Bronchial epithelial cell (primary cell): ENCODE measurements around the gene DNM3. TPM values are rescaled to one million over a fixed set of nuclear protein-coding genes. Genes with fewer than 3 reads are reported as not detected.

Experiments
- DNase-seq: peaks from one replicate; pipeline ENCODE4 v3.0.0-alpha.2; 2010; ENCODE audit warnings: low read depth
- FAIRE-seq: peaks from 2 replicates; lab custom pipeline; 2011; peaks lifted over from hg19 to GRCh38; lab: Jason Lieb, UNC
- H3K27me3 ChIP-seq: 2 replicates; pipeline ENCODE4 v1.5.1; 2011; ENCODE audit warnings: low read length; ENCODE audit not compliant: control insufficient read depth, insufficient read depth
- H3K36me3 ChIP-seq: 2 replicates; pipeline ENCODE4 v1.5.1; 2011; ENCODE audit warnings: low read length; ENCODE audit not compliant: control insufficient read depth, insufficient read depth
- H3K4me3 ChIP-seq: 2 replicates; pipeline ENCODE4 v1.5.1; 2011; ENCODE audit warnings: mild to moderate bottlenecking, low read depth, low read length, control low read depth
- total RNA-seq: library from RNA; depleted of rRNA; stranded (reverse); fragments of >200 nt; gene quantifications from 2 replicates; pipeline ENCODE4 v1.2.1, GENCODE V29; 2014
- TF ChIP-seq, protein P1 (sequence below): IDR thresholded peaks from 2 replicates; pipeline ENCODE4 v1.5.1; 2011; ENCODE audit warnings: mild to moderate bottlenecking, moderate library complexity, low read length, control low read depth, inconsistent platforms; ENCODE audit not compliant: insufficient read depth, severe bottlenecking

DNM3 gene
- total RNA-seq, 1 donor from 2014 or later, result 1.3 TPM

DNA sequence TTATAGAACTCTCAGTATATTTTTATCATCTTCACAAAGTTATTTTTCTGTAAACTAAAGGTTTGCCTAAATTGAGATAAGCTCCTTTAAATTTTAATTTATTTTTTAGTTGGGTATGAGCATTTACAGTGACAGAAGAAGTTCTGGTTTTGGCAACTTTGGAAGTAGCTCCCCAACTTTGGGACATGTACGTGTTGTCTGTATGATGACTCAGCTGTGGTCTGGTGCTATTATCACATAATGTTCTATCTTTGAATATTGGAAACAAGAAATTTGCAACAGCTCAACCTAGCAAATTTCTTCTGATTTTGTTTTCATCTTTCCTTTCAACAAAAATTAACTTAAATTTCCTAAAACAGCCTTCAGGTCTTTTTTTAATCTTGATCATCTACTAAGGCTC, 532.6 kb downstream of the DNM3 start:
- H3K4me3 ChIP-seq, result no peak overlapping the region
- TF ChIP-seq, protein P1, sequence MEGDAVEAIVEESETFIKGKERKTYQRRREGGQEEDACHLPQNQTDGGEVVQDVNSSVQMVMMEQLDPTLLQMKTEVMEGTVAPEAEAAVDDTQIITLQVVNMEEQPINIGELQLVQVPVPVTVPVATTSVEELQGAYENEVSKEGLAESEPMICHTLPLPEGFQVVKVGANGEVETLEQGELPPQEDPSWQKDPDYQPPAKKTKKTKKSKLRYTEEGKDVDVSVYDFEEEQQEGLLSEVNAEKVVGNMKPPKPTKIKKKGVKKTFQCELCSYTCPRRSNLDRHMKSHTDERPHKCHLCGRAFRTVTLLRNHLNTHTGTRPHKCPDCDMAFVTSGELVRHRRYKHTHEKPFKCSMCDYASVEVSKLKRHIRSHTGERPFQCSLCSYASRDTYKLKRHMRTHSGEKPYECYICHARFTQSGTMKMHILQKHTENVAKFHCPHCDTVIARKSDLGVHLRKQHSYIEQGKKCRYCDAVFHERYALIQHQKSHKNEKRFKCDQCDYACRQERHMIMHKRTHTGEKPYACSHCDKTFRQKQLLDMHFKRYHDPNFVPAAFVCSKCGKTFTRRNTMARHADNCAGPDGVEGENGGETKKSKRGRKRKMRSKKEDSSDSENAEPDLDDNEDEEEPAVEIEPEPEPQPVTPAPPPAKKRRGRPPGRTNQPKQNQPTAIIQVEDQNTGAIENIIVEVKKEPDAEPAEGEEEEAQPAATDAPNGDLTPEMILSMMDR, result no peak
- H3K27me3 ChIP-seq, result no peaks in the 10 kb centered on the region
- FAIRE-seq, result no peak
- H3K36me3 ChIP-seq, result no peaks in the 10 kb centered on the region
- DNase-seq, result peak; percentile 41

GRCh38 chr1:172375211-172375631, 533.9 kb downstream of the DNM3 start:
- Histone ChIP-seq H3K4me3 (no peak overlapping the region), H3K27me3 (no peaks in the 10 kb centered on the region), H3K36me3 (no peaks in the 10 kb centered on the region)
- DNase-seq, result no peak
- TF ChIP-seq, protein P1, result no peak
- FAIRE-seq, result no peak

GRCh38 chr1:172376431-172376830, 535.1 kb downstream of the DNM3 start:
- FAIRE-seq (no peak), DNase-seq (no peak)
- Histone ChIP-seq H3K36me3 (no peaks in the 10 kb centered on the region), H3K4me3 (no peak overlapping the region), H3K27me3 (no peaks in the 10 kb centered on the region)
- TF ChIP-seq, protein P1, result no peak

- FAIRE-seq (no peak), DNase-seq (no peak)
- Histone ChIP-seq H3K27me3 (no peaks in the 10 kb centered on the region), H3K4me3 (no peak overlapping the region), H3K36me3 (no peaks in the 10 kb centered on the region)
- TF ChIP-seq, protein P1, result no peak
These were observed 536.3 kb downstream of the DNM3 start for GRCh38 chr1:172377565-172377964.

DNA sequence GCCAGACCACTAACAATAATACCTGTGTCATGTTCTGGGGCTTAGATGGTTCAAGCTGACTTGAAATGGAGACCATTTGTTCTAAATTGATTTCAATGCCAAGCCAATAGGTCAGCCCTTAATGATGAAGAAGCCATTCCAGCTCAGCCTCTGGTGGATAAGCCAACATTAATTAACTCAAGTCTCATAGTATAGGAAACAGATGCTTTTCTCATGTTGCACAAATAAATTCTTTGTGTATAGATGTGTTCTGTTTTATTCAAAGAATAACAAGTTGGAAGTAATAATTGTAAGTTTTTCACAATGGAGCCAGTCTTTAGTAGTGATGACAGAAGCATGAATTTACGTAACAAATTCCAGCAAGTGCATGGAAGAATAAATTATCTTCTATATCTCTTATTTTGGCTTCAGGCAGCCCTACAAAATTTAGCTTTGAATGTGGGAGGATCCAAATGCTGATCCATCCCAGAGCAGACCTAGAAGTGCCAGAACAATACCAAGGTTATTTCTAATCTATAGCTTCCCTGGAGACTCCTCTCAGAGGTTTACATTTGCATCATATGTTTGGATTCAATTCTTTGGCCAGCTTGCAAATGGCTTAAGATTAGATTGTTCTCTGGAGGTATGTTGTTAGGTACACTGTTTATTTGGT, 536.9 kb downstream of the DNM3 start:
- FAIRE-seq, result no peak
- TF ChIP-seq, protein P1, result no peak

More for the DNA sequence above, 536.9 kb downstream of the DNM3 start:
- Histone ChIP-seq H3K36me3 (no peaks in the 10 kb centered on the region), H3K4me3 (no peak overlapping the region), H3K27me3 (no peaks in the 10 kb centered on the region)
- no peak for DNase-seq
